ENCODE data around the gene SLC4A8.

GRCh38 chr12:51382173-51382572, 42.5 kb upstream of the SLC4A8 start:
- TF ChIP-seq EP300 (IDR thresholded peaks at IDR 0.05; ENCODE audit: borderline replicate concordance) (no peak), TAF1 (IDR thresholded peaks at IDR 0.05; ENCODE audit: low read depth) (no peak), EGR1 (IDR thresholded peaks at IDR 0.05) (no peak), USF1 (IDR thresholded peaks at IDR 0.05) (no peak), RAD21 (IDR thresholded peaks at IDR 0.05; ENCODE audit: low read depth) (no peak), CEBPB (IDR thresholded peaks at IDR 0.05) (no peak)
